Measurements from ENCODE around the gene RPP25.

The RPP25 gene

DNA sequence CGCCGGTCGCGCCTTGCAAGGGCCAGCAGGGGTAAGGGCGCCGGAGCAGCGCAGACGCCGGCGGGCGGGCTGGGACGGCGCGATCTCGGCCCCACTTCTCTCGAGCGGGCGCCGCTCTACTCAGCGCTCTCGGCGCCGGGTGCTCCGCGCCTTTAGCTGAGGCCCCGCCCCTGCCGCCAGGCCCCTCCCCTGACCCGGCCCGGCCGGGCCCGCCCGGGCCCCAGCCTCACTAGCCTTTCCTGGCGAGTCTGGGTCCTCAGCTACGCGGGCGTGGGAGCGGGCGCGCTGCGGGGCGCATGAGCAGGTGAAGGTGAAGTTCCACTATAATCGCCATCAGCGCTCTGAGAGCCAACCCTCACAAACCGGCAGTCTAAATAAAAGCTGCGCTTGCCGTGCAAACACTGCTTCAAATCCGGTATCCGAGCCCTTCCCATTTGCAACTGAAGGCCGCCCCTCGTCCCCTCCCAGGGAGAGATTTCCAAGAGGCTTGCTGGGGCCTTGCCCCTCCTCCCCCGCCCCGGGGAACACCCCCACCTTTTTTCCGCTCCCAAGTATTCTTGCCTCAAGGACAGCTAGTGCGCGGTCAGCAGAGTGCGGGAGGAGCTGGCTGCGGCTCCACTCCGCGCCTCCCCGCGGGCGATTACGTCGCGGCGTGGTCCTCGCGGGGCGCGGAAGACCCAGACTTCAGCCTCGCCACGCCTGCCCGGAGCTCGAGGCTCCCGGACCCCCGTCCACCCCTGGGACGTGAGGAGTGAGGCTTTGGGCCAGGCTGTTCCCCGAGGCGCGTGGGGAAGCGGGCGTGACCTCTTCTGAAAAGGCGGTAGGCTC is at the start of gene RPP25:
TSS of gene RPP25 (minus strand) at position 125 of the 828 bp plus-strand sequence. CDS start 189 bp downstream, outside the sequence.
- peak; percentile 57 for DNase-seq

- no peak for DNase-seq
Observed at GRCh38 chr15:75002398-75002797, 45.8 kb upstream of the RPP25 start.

- no peak for DNase-seq
Observed at GRCh38 chr15:75001310-75001709, 44.7 kb upstream of the RPP25 start.

- no peak for DNase-seq
Observed at GRCh38 chr15:74997543-74997942, 41.0 kb upstream of the RPP25 start.

DNA sequence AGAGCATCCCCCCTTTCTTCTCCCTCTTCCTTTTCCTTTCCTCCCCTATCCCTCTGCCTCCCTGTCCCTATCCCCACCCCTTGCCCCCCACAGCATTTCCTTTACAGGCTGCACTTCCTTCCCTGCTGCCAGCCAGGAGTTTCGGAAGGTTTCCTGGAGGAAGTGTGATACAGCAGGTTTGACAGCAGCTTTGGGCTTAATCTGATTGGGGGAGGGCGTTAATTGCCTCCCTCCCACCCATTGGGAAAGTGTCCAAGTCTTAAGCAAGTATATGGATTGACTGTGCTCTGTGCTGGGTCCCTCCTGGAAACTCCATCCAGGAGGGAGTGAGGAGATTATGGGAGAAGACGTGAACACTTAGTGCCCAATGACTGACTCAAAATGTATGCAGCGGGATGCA is 40.6 kb upstream of the RPP25 start:
- DNase-seq: no peak

- peak; percentile 50 for DNase-seq
Observed at GRCh38 chr15:74995779-74996765, 39.5 kb upstream of the RPP25 start.

DNA sequence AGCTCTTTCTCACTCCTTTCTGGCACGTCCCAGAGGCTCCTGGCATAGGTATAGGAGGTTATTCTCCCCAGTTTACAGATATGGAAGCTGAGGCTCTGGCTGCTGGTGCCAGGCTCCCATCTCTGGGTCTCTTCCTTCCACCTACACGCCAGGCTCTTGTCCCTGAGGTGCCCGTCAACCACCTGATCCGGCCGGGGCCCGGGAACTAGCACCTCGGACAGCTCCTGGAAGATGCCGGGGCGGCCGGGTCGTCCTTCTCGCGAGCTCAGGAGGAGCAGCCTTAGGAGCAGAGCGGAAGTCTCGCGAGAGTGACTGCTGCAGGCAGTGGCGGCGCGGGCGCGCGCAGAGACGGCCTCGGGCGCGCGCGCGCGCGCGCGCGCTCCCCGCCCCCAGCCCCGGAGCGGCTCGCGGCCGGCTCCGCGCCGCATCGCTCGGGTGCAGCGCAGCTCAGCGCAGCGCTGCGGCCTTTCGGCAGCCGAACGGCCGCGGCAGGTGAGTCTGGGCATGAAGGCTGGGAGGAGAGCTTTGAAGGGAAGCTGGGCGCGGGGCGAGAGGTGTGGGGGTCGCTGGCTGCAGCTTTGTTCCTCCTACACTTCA is 38.7 kb upstream of the RPP25 start, which contains the start of gene SCAMP5:
TSS of gene SCAMP5 (plus strand) at position 382 of the 597 bp plus-strand sequence. CDS start 16,277 bp downstream, outside the sequence.
- peak; percentile 86 for DNase-seq

- no peak for DNase-seq
Observed at GRCh38 chr15:74994685-74995084, 38.1 kb upstream of the RPP25 start.

DNA sequence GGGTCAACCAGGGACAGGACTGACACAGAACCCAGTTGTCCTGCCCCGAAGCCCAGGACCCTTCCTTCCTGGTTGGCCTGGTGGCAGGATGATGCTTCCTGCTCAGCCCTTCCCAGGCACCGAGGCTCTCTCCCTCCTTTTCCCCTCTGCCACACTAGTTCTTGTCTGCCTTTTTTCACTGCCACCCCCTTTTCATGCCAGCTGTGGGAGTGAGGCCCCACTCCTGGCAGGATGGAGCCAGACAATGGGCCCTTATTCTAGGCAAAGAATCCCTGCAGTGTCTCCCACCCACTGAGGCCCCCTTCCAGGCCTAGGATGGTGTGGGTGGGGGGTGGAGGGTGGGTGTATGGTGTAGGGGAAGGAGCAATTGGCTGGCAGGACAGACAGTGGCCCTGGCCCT is 37.7 kb upstream of the RPP25 start:
- DNase-seq: no peak

DNA sequence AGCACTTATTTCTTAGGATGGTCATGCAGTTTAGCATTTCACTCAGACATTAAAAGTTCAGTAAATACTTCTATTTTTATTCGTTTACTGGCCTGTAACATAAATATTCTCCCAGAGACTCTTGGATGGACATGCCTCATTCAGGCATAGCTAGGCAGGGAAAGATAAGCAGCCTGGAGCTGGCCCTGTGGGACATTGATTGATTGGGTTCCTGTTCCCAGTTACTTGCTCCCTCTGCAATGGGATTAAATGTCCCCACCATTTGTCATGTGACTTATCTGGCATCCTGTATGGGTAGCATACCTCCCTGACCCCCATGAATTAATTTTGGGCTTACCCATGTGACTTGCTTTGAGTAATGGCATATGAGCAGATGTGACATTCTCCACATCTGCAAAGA is 36.0 kb upstream of the RPP25 start:
- DNase-seq: no peak

DNA sequence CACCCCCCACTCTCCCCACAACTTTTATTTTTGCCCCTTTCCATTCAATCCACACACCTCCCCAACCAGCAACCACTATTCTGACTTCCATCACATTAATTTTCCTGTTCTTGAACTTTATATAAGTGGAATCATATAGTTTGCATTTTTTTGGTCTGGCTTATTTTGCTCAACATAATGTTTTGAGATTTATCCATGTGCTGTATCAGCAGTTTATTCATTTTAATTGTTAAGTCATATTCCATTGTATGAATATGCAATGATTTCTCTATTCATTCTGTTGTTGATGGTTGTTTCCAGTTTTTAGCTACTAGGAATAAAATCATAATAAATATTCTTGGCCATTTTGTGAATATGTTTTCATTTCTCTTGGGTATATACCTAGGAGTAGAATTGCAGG is 33.0 kb upstream of the RPP25 start:
- DNase-seq: no peak

DNA sequence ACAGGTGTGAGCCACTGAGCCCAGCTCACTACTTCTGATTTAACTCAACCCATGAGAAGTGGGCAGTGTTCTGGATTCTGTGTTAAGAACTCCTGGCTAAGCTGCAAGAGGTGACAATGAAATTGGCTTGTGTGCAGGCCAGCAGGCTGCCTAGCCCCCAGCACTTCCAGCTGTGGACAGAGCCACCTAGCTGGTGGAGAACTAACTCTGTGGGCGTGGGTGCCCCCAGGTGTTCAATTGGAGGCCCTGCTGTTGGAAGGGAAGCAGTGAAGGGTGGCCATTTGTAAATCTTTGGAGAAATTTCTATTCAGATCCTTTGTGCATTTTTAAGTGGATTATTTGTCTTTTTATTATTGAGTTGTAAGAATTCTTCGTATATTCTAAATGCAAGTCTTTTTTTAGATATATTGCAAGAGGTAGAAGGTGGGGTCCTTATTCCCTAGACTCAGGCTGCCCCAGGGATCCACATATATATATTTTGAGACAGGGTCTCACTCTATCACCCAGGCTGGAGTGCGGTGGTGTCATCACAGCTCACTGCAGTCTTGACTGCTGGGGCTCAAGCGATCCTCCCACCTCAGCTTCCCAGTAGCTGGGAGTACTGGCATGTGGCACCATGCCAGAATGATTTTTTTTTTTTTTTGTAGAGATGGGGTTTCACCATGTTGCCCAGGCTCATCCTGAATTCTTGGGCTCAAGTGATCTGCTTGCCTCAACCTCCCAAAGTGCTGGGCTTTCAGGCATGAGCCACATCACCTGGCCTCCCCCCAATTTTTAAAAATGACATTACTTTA is 31.6 kb upstream of the RPP25 start:
- peak; percentile 25 for DNase-seq

GRCh38 chr15:74983725-74984231 is 27.2 kb upstream of the RPP25 start:
- DNase-seq: no peak

DNA sequence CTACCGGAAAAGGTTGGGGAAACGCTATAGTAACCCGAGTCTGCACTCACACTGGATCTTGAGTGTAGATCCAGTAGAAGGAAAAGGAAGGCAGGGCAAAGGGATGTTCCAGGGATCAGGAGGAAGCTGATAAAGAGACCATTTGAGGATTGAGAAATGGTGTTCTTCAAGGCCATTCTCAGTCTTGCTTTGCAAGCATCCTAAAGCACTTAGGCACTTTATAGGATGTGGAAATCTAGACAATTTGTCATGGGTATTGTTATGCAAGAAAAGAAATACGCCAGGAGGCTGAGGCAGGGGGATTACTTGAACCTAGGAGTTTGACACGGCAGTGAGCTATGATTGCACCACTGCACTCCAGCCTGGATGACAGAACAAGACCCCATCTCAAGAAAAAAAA is 25.6 kb upstream of the RPP25 start:
- no peak for DNase-seq

- DNase-seq: no peak
Observed at GRCh38 chr15:74978503-74978902, 21.9 kb upstream of the RPP25 start.

GRCh38 chr15:74978077-74978476 is 21.5 kb upstream of the RPP25 start:
- no peak for DNase-seq

DNA sequence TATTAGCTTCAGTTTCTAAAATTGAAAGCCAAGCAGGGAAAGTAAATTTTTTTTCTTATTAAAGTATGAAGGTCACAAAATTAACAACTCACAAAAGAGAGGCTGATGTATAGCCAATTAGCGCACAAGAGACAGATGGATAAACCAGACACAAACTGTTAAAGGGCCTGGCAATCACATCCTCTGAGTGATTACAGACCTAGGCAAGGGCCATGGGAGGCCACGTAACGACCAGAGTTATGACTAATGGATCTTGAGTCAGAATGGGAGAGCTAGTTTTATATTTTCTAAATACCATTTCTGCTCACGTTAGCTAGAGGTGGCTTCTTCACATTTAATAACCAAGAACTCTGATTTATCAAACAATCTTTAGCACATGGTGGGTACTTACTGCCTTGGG is 21.0 kb upstream of the RPP25 start:
- DNase-seq: no peak

DNA sequence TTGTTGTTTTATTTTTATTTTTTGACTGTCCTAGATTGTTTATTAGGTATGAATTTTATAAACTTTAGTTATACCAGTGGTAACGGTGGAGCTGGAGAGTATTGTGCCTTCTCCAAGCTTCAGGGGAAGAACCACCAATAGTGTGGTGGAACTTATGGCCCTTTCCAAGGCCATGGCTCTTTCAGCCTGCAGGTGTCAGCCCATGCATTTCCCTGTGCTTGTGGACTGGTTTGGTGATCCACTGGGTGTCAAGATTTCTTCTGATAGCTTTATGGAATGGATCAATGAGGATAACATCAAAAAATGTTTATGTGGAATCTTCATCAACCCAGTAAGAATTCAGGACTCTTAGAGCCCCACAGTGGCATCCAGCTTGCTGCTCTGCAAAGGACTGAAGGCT is 19.6 kb upstream of the RPP25 start:
- DNase-seq: no peak

DNA sequence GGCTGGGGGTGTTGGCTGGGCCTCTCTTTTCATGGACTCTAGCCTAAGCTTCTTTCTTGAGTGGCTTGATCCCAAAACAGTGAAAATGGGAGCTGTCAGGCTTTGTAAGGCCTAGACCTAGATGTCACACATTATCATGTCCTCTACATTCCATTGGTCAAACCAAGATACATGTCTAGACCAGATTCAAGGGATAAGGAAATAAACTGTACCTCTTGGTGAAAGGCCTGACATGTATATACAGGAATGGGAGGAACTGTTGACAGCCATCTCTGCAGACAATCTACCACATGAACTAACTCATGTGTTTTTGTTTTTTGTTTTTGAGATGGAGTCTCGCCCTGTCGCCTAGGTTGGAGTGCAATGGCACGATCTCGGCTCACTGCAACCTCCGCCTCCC is 11.1 kb upstream of the RPP25 start:
- no peak for DNase-seq

DNA sequence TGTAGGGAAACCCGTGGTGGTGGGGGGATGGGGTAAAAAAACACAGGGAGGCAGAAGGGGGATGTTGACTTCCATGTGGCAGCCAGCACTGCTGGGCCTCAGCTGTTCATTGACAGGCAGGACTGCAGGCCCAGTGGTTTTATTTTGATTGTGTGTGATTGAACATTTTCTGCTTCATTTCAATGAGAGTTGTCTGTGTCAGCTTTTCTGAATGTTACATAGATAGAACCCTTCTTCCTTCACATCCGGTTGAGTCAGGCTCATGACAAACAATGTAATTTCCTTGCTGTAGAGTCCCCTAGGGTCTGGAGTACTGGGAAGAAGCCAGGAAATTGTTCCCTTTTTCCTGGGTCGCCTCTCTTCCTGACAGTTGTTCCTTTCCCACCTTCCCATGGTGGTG is 8.2 kb upstream of the RPP25 start:
- no peak for DNase-seq

DNA sequence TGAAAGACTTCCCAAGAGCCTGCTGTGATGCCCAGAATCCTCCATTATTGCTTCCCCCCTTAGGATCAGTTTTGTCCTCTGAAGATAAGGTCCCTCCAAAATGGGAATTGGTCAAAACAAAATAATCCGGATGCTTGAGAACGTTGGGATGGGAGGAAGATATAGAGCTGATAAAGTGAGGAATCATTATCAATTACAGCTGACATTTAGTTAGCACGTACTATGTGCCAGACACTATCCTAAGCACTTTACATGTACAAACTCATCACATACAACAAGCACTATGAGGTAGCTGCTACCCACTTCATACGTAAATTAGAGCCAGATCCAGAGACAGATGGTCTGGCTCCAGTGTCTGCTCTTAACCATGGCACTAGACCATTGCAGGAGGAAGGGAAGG is 6.6 kb upstream of the RPP25 start:
- no peak for DNase-seq

- DNase-seq: no peak
Observed at GRCh38 chr15:74962671-74963070, 6.1 kb upstream of the RPP25 start.

All from NCI-H1092 treated with DMSO at 0.1 percent for 48 hours (cell line).